ENCODE measurements around the gene IFNL4. TPM values are rescaled to one million over a fixed set of nuclear protein-coding genes. Genes with fewer than 3 reads are reported as not detected.

Gene IFNL4
- total and polyA plus RNA-seq, 10 of the 15 experiments (the other 5 are each of a cell fraction or from before 2014, with no cell fraction given): not detected

GRCh38 chr19:39238944-39239343 is 9.7 kb downstream of the IFNL4 start:
- Histone ChIP-seq H3K79me2 (ENCODE audit: control insufficient read depth, insufficient read depth, low read length) (no peaks in the 10 kb centered on the region), H3K36me3 (ENCODE audit: control insufficient read depth in 2 of 2, insufficient read depth in 2 of 2, low read length in 1 of 2) (no peaks in the 10 kb centered on the region), H4K20me1 (ENCODE audit: control insufficient read depth, insufficient read depth) (no peaks in the 10 kb centered on the region), H3K4me3 (no peak overlapping the region), H3K27me3 (replicated peaks in 1 of 2; ENCODE audit: control insufficient read depth in 2 of 2, insufficient read depth in 2 of 2, low read length in 1 of 2) (no peaks in the 10 kb centered on the region), H3K27ac (ENCODE audit: control insufficient read depth, insufficient read depth) (no peak overlapping the region), H3K4me1 (ENCODE audit: control insufficient read depth, insufficient read depth, low read length) (peaks cover 7% of the 10 kb centered on the region), H2AFZ (ENCODE audit: control insufficient read depth, low read depth, low read length) (no peak overlapping the region), H3K9me3 (replicated peaks; ENCODE audit: control insufficient read depth, insufficient read depth, low read length) (no peaks in the 10 kb centered on the region), H3K4me2 (ENCODE audit: control insufficient read depth, insufficient read depth) (no peak overlapping the region), H3K9ac (ENCODE audit: control insufficient read depth, insufficient read depth, low read length) (no peak overlapping the region)
- ChIA-PET SMC1A (ENCODE audit: uncharacterized antibody, unreplicated experiment) (no interaction called here), POLR2A (no interaction called here), CTCF (no interaction called here), RAD21 (ENCODE audit: unreplicated experiment) (no interaction called here)
- in situ Hi-C loops (cut with MboI) (no loop called here), intact Hi-C loops (cut with micrococcal nuclease; ENCODE audit: unreplicated experiment) (no loop called here)
- ATAC-seq (no peak), DNase-seq (ENCODE audit: low read depth, low spot score) (no peak), FAIRE-seq (no peak)
- TF ChIP-seq ETV6 (conservative IDR thresholded peaks at IDR 0.05 in 1 of 2, IDR thresholded peaks at IDR 0.05 in 1 of 2; ENCODE audit: borderline replicate concordance in 1 of 2, low read depth in 1 of 2) (no peak), REST (IDR thresholded peaks at IDR 0.05; ENCODE audit: low read depth, low read length) (no peak), YY1 (IDR thresholded peaks at IDR 0.05; ENCODE audit: low read depth, low read length) (no peak), STAT1 (conservative IDR thresholded peaks at IDR 0.05) (no peak), ZBTB33 (IDR thresholded peaks at IDR 0.05) (no peak)
- BruUV-seq (replicated peaks): no TSS peak
- 89% methylated on average over 6 of the region's 6 CpGs for WGBS (ENCODE audit: insufficient coverage, insufficient replicate concordance, low lambda C conversion rate, missing lambda C conversion rate)
